Measurements from ENCODE around the gene PCARE.
"Not testable (repeated sequence)": the region's sequence is repeated elsewhere in the genome, so short reads cannot be mapped to it uniquely, and the experiment has no call there.

PCARE gene

DNA sequence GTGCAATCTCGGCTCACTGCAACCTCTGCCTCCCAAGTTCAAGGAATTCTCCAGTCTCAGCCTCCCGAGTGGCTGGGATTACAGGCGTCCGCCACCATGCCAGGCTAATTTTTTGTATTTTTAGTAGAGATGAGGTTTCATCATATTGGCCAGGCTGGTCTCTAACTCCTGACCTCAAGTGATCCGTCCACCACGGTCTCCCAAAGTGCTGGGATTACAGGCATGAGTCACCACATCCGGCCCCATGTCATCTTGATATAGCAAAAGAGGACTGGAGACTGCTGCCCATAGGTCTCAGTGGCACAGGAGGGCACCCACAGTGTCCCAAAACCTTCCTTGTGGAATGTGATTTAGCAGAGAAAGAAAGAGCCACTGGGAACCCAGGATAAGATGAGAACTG is 16.0 kb upstream of the PCARE start:
- H3K4me1 ChIP-seq (ENCODE audit: control insufficient read depth, insufficient read depth, low read length); H3K9me3 ChIP-seq (ENCODE audit: control insufficient read depth, low read length); H3K27me3 ChIP-seq (replicated peaks; ENCODE audit: control insufficient read depth, insufficient read depth, low read length); H3K4me3 ChIP-seq (ENCODE audit: low read length); H3K9ac ChIP-seq (ENCODE audit: low read length); DNase-seq (ENCODE audit: low read depth); H3K36me3 ChIP-seq (ENCODE audit: control insufficient read depth, insufficient read depth, low read length, severe bottlenecking): not testable (repeated sequence)

DNA sequence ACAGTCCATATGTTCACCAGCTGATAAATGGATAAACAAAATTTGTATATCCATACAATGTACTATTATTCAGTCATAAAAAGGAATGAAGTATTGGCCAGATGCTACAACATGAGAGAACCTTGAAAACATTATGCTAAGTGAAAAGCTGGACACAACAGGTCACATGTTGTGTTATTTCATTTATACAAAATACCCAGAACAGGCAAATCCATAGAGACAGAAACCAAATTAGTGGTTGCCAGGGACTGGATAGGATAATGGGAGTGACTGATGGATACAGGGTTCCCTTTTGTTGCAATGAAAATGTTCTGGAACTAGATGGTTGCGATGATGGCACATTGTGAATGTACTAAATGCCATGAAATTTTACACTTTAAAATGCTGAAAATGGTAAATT is 10.2 kb upstream of the PCARE start:
- H3K27me3 ChIP-seq (replicated peaks; ENCODE audit: control insufficient read depth, insufficient read depth, low read length), result no peaks in the 10 kb centered on the region
- no peak overlapping the region for H3K9ac ChIP-seq (ENCODE audit: low read length)
- H3K4me1 ChIP-seq (ENCODE audit: control insufficient read depth, insufficient read depth, low read length), result peaks cover 21% of the 10 kb centered on the region
- H3K9me3 ChIP-seq (ENCODE audit: control insufficient read depth, low read length), result peaks cover 7% of the 10 kb centered on the region
- no peak for DNase-seq (ENCODE audit: low read depth)
- no peak overlapping the region for H3K4me3 ChIP-seq (ENCODE audit: low read length)
- no peaks in the 10 kb centered on the region for H3K36me3 ChIP-seq (ENCODE audit: control insufficient read depth, insufficient read depth, low read length, severe bottlenecking)

DNA sequence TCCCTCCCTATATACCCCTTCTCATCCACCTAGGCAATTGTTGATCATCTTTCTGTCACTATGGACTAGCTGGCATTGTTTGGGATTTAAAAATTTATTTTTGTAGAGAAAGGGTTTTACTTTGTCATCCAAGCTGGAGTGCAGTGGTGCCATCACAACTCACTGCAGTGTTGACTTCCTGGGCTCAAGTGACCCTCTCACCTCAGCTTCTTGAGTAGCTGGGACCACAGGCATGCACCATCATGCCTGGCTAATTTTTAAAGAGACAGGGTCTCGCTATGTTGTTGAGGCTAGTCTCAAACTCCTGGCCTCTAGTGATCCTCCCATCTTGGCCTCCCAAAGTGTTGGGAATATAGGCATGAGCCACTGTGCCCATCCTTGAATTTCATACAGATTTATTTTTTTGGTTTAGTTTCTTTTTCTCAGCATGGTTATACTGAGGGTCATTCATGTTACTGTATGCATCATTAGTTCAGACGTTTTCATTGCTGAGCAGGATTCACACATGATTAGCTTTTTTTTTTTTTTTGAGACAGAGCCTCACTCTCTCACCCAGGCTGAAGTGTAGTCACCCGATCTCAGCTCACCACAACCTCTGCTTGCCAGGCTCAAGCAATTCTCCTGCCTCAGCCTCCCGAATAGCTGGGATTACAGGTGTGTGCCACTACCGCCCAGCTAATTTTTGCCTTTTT is 8.6 kb upstream of the PCARE start:
- Histone ChIP-seq H3K36me3 (ENCODE audit: control insufficient read depth, insufficient read depth, low read length, severe bottlenecking) (no peaks in the 10 kb centered on the region), H3K4me3 (ENCODE audit: low read length) (no peak overlapping the region), H3K4me1 (ENCODE audit: control insufficient read depth, insufficient read depth, low read length) (peaks cover 21% of the 10 kb centered on the region), H3K27me3 (replicated peaks; ENCODE audit: control insufficient read depth, insufficient read depth, low read length) (no peaks in the 10 kb centered on the region), H3K9me3 (ENCODE audit: control insufficient read depth, low read length) (peaks cover 13% of the 10 kb centered on the region), H3K9ac (ENCODE audit: low read length) (no peak overlapping the region)
- DNase-seq (ENCODE audit: low read depth), result no peak

DNA sequence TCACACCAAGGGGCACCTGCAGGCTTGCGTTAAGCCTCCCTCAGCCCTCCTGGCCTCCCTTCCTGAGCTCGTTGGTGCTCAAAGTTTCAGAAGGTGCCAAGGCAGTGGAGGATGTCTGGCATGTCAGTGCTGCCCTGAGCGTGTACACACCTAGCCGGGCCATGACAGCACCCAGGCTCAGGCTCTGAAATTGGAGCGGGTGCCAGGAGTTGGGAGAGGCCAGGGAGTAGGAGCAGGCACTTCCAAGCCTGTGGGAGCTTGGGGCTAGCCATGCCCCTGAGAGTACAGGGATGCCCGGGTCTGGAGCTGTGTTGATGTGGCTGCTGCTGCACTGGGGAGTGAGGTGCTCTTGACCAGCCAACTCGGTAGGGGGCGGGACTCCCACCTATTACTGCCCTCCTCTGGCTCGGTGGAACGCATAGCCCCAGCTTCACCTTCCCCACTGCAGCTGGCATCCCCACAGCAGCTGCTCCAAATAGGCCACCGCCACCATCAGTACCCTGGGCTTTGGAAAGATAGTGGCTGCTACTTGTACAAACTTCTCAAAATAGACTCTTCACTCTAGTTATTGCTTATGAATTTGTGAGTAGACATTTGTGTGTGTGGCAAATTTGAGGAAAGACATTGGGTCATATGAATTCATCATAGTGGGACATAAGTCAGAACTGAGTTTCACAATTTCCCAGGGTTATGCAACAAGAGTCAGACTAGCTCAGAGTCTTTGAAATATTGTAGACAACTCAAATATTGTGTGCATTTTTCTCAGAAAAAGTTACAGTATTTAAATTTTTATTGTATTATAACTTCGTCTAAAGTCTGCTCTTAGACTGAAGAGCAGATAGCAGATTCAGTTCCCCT is 6.8 kb upstream of the PCARE start:
- Histone ChIP-seq H3K27me3 (replicated peaks; ENCODE audit: control insufficient read depth, insufficient read depth, low read length) (no peaks in the 10 kb centered on the region), H3K9ac (ENCODE audit: low read length) (peak overlapping the region; percentile 61), H3K36me3 (ENCODE audit: control insufficient read depth, insufficient read depth, low read length, severe bottlenecking) (no peaks in the 10 kb centered on the region), H3K4me3 (ENCODE audit: low read length) (peak overlapping the region; percentile 42), H3K4me1 (ENCODE audit: control insufficient read depth, insufficient read depth, low read length) (peaks cover 26% of the 10 kb centered on the region), H3K9me3 (ENCODE audit: control insufficient read depth, low read length) (peaks cover 13% of the 10 kb centered on the region)
- DNase-seq (ENCODE audit: low read depth), result peak; percentile 83

DNA sequence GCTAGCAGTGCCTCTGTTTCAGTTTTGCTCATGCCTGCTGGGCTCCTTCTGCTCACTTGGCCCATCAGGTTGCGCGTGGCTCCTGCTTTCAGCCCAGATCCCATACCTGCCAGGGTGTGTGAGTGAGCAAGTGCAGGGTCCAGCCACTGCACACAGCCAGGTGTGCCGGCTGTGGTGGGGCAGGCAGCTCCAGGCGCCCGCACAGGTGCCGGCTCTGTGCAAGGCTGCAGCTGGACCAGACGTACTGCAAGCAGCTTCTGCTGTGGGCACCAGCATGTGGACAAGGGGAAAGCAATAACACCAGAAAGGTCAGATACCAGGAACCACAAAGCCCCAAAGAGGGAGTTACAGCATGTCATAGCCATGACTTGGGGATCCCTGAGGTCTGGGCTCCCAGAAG is 5.6 kb upstream of the PCARE start:
- Histone ChIP-seq H3K36me3 (ENCODE audit: control insufficient read depth, insufficient read depth, low read length, severe bottlenecking) (no peaks in the 10 kb centered on the region), H3K4me3 (ENCODE audit: low read length) (no peak overlapping the region), H3K9ac (ENCODE audit: low read length) (no peak overlapping the region), H3K27me3 (replicated peaks; ENCODE audit: control insufficient read depth, insufficient read depth, low read length) (no peaks in the 10 kb centered on the region), H3K9me3 (ENCODE audit: control insufficient read depth, low read length) (peaks cover 13% of the 10 kb centered on the region), H3K4me1 (ENCODE audit: control insufficient read depth, insufficient read depth, low read length) (peaks cover 26% of the 10 kb centered on the region)
- no peak for DNase-seq (ENCODE audit: low read depth)

DNA sequence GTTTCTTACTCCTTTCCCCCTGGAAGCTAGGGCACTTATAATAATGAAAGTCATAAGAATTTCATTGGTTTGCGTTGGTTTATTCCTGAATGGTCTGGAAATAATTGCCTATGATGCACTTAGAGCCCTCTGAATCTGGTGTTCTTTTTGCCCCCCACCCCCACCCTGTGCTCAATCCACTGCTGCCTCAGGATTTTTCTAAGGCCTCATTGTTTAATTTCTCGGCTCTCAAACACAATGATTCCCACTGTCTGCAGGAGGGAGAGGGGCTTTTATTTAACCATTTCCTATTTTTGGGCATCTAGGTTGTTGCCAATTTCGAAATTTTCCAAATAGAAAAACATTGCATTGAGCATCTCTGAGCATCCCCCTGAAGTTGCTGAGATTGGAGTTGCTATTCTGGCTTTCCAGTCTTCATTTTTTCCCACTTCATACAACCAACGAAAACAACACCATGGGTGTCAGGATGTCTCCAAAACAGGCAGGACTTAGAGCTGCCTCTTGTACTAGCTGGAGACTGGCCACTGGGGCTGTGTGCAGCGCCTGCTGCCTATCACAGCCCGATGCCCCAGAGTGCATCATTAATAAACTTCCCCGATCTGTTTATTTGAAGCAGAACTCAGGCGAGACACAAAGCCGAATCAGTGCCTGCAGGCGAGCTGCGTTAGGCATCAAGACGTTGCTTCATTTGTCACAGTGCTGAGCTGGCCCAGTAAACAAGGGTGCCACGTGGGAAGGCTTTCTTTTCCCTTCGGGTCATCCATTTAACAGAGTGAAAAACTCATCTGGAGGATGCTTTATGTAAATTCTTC is 1.8 kb upstream of the PCARE start:
- DNase-seq (ENCODE audit: low read depth), result peak; percentile 60
- H3K9me3 ChIP-seq (ENCODE audit: control insufficient read depth, low read length), result peaks cover 13% of the 10 kb centered on the region
- H3K36me3 ChIP-seq (ENCODE audit: control insufficient read depth, insufficient read depth, low read length, severe bottlenecking), result no peaks in the 10 kb centered on the region

DNA sequence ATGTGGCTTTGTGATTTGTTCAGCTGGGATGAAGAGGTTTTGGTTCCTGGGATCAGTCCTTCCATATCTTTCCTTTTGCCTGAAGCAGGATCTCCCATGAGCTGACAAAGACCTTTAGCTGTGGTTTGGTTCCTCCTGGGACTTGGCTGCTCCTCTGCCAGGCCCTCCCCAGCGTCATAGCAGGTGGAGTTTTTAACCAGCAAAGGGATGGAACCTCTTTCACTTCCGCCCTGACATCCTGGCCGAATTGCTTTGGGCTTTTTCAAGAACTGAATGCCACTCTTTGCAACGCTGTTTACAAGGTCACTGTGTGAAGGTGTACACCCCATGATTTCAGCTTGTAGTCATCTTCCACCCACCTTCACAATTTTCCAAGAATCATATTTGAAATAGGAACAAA is 390 bp downstream of the PCARE start:
- no peak overlapping the region for H3K9ac ChIP-seq (ENCODE audit: low read length)
- no peaks in the 10 kb centered on the region for H3K36me3 ChIP-seq (ENCODE audit: control insufficient read depth, insufficient read depth, low read length, severe bottlenecking)
- peaks cover 5% of the 10 kb centered on the region for H3K4me1 ChIP-seq (ENCODE audit: control insufficient read depth, insufficient read depth, low read length)
- no peak for DNase-seq (ENCODE audit: low read depth)
- H3K27me3 ChIP-seq (replicated peaks; ENCODE audit: control insufficient read depth, insufficient read depth, low read length), result peaks cover 9% of the 10 kb centered on the region
- H3K4me3 ChIP-seq (ENCODE audit: low read length), result no peak overlapping the region
- H3K9me3 ChIP-seq (ENCODE audit: control insufficient read depth, low read length), result peaks cover 1% of the 10 kb centered on the region

More for the DNA sequence above, 1.8 kb upstream of the PCARE start:
- H3K4me1 ChIP-seq (ENCODE audit: control insufficient read depth, insufficient read depth, low read length), result peaks cover 13% of the 10 kb centered on the region
- H3K4me3 ChIP-seq (ENCODE audit: low read length), result no peak overlapping the region
- no peak overlapping the region for H3K9ac ChIP-seq (ENCODE audit: low read length)
- H3K27me3 ChIP-seq (replicated peaks; ENCODE audit: control insufficient read depth, insufficient read depth, low read length), result peaks cover 9% of the 10 kb centered on the region

DNA sequence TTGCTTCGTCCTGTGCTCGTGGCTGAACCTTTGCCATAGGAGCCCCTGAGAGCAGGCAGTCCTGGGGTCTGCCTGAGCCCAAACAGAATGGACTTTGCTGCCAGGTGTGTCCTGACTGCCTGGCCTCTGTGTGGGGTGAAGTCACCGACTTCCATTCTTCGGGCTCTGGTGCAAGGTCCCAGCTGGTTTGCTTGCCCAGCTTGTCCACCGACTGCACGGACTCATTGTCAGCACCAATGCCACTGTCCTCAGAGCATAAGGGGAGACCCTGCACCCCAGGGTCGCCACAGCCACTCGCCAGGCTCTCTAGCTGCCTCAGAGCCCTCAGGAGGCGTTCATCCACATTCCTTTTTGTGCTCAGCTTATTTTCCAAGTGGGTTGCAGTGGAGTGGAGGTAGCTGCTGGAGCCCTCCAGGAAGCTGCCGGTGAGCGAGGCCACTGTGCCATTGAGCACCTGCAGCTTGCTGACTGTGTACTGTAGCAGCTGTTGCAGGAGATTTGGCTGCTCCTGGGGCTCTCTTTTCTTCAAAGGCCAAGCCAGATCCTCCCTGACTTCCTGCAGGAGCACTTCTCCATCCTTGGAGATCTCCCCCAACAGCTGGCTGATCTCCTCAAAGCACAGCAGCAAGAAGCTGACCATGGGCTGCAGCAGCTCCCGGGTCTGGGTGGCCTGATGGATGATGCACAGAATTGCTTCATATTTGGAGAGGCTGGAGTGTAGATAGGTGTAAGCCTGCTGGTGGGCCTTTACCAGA is 1.2 kb downstream of the PCARE start:
- Histone ChIP-seq H3K27me3 (replicated peaks; ENCODE audit: control insufficient read depth, insufficient read depth, low read length) (peaks cover 9% of the 10 kb centered on the region), H3K9ac (ENCODE audit: low read length) (no peak overlapping the region), H3K4me3 (ENCODE audit: low read length) (no peak overlapping the region), H3K36me3 (ENCODE audit: control insufficient read depth, insufficient read depth, low read length, severe bottlenecking) (no peaks in the 10 kb centered on the region), H3K4me1 (ENCODE audit: control insufficient read depth, insufficient read depth, low read length) (peaks cover 5% of the 10 kb centered on the region), H3K9me3 (ENCODE audit: control insufficient read depth, low read length) (no peaks in the 10 kb centered on the region)
- DNase-seq (ENCODE audit: low read depth), result no peak

DNA sequence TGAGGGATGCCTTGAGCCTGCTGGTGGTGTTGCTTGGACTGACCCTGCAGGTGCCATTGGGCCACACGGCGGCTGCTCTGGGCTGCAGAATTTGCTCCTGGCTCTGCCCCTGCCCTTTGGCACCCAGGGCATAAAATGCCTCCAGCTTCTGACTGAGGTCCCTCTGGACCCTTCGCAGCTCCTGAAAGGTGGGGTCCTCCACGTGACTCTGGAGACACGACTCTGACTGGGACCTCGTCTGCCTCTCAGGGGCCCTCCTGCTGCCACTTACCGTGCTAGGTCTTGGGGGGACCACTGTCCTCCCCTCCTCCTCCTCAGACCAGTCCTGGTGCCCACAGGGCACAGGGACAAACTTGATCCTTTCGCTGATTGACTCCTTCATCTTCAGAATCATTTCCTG is 2.1 kb downstream of the PCARE start:
- no peak overlapping the region for H3K4me3 ChIP-seq (ENCODE audit: low read length)

DNA sequence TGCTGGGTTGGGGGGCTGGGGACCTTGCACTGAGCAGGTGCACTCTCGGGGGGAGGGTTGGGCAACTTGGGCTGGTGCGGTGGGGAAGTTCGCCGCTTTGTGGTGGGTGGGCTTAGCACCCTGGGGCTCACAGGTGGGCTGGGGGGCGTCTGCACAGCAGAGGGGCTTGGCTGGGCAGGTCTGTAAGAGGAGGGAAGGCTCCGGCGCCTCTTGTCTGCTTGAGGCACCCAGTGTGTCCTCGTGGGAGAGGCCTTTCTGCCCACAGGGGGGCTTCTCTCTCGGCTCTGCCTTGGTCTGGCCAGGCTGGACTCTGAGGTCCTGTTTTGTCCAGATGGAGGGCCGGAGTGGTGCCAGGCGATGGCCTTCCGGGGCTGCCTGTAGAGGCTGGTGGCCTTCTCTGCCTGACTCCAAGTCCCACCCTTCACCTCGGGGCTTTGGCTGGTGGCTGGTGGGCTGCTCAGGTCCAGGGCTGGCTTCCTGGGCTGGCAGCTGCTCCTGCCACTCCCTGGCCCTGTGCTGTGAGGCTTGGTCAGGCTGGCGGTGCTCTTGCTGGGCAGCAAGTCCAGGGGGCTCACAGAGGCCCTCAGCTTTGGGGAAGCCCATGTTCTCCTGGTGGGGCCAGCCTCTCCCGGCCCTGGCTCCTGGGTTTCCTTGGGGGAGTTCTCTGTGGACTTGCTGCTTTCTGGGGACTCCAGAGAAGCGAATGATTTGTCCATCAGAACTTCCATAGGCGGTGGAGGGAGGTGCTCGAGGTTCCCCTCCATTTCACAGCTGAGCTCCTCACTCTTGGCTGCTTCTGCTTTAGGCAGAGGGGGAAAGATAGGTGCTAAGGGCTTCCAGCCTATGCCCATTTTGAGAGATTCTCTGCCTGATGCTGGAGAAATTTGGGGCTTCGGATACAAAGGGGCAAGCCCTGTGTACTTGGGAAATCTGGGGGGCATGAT is 3.0 kb downstream of the PCARE start:
- Histone ChIP-seq H3K36me3 (ENCODE audit: control insufficient read depth, insufficient read depth, low read length, severe bottlenecking) (no peaks in the 10 kb centered on the region), H3K4me1 (ENCODE audit: control insufficient read depth, insufficient read depth, low read length) (peaks cover 9% of the 10 kb centered on the region), H3K4me3 (ENCODE audit: low read length) (no peak overlapping the region), H3K27me3 (replicated peaks; ENCODE audit: control insufficient read depth, insufficient read depth, low read length) (peaks cover 9% of the 10 kb centered on the region), H3K9ac (ENCODE audit: low read length) (no peak overlapping the region), H3K9me3 (ENCODE audit: control insufficient read depth, low read length) (no peaks in the 10 kb centered on the region)
- no peak for DNase-seq (ENCODE audit: low read depth)

More for the DNA sequence above, 2.1 kb downstream of the PCARE start:
- peaks cover 5% of the 10 kb centered on the region for H3K4me1 ChIP-seq (ENCODE audit: control insufficient read depth, insufficient read depth, low read length)
- no peaks in the 10 kb centered on the region for H3K36me3 ChIP-seq (ENCODE audit: control insufficient read depth, insufficient read depth, low read length, severe bottlenecking)
- no peaks in the 10 kb centered on the region for H3K9me3 ChIP-seq (ENCODE audit: control insufficient read depth, low read length)
- no peak for DNase-seq (ENCODE audit: low read depth)
- H3K27me3 ChIP-seq (replicated peaks; ENCODE audit: control insufficient read depth, insufficient read depth, low read length), result peaks cover 9% of the 10 kb centered on the region
- H3K9ac ChIP-seq (ENCODE audit: low read length), result no peak overlapping the region
